Left ventricle myocardium superior (tissue), 1 donor: ENCODE measurements around the gene PLGRKT. TPM values are rescaled to one million over a fixed set of nuclear protein-coding genes. Genes with fewer than 3 reads are reported as not detected.
A peak's percentile ranks its signal among the peaks of the same experiment; 100 is the strongest.
"Not testable (repeated sequence)": the region's sequence is repeated elsewhere in the genome, so short reads cannot be mapped to it uniquely, and the experiment has no call there.

Source experiments
- ATAC-seq: fragments of 200-7000 bp; cut with Tn5 transposase; one replicate; pipeline ENCODE4 v1.9.1; 2020; ENCODE audit warnings: mild to moderate bottlenecking, moderate library complexity
- DNase-seq: peaks from one replicate; pipeline ENCODE4 v3.0.0-alpha.2; 2020
- intact Hi-C: fragments of 100-400 bp; cut with micrococcal nuclease; formaldehyde crosslinking; loops from one replicate; pipeline ENCODE4 v1.11.0; 2022
- total RNA-seq: library from RNA; stranded (reverse); fragmentation: NEBNext Ultra II Directional; extraction: Animal tissue kit (Norgen Biotek cat#: 25700); gene quantifications from one replicate; pipeline ENCODE4 v1.2.1, GENCODE V29; 2021
- donor health status: DM: no; HTN: yes; CAD: no; lungs with severe emphysema.

Gene PLGRKT
- total RNA-seq, 1 donor from 2014 or later, result 41.6 TPM

- ATAC-seq (no peak), DNase-seq (no peak)
- intact Hi-C loops, result no loop called here
These were observed 35.5 kb downstream of the PLGRKT start for GRCh38 chr9:5402217-5402616.

GRCh38 chr9:5397547-5397946 is 40.2 kb downstream of the PLGRKT start:
- intact Hi-C loops, DNase-seq, ATAC-seq: not testable (repeated sequence)

- no peak for ATAC-seq
These were observed 42.3 kb downstream of the PLGRKT start for GRCh38 chr9:5395428-5395827.

GRCh38 chr9:5393976-5394375 is 43.7 kb downstream of the PLGRKT start:
- intact Hi-C loops, DNase-seq, ATAC-seq: not testable (repeated sequence)

More at GRCh38 chr9:5395428-5395827, 42.3 kb downstream of the PLGRKT start:
- intact Hi-C loops, result no loop called here
- no peak for DNase-seq

- intact Hi-C loops, result no loop called here
- ATAC-seq (no peak), DNase-seq (no peak)
These were observed 44.2 kb downstream of the PLGRKT start for GRCh38 chr9:5393497-5393896.

GRCh38 chr9:5392285-5392684 is 45.4 kb downstream of the PLGRKT start:
- intact Hi-C loops, result no loop called here
- no peak for DNase-seq
- no peak for ATAC-seq

GRCh38 chr9:5389109-5389732 is 48.5 kb downstream of the PLGRKT start:
- no peak for ATAC-seq
- intact Hi-C loops, result no loop called here

GRCh38 chr9:5388026-5388819 is 49.5 kb downstream of the PLGRKT start:
- intact Hi-C loops, result no loop called here
- ATAC-seq (no peak), DNase-seq (no peak)

More at GRCh38 chr9:5389109-5389732, 48.5 kb downstream of the PLGRKT start:
- DNase-seq, result no peak

GRCh38 chr9:5384436-5384835 is 53.3 kb downstream of the PLGRKT start:
- intact Hi-C loops, result no loop called here
- no peak for ATAC-seq
- DNase-seq, result no peak

GRCh38 chr9:5382479-5382878 is 55.2 kb downstream of the PLGRKT start:
- DNase-seq (no peak), ATAC-seq (no peak)
- intact Hi-C loops, result no loop called here

GRCh38 chr9:5375790-5376477 is 61.8 kb downstream of the PLGRKT start:
- ATAC-seq (no peak), DNase-seq (no peak)
- intact Hi-C loops, result no loop called here

GRCh38 chr9:5375091-5375490 is 62.6 kb downstream of the PLGRKT start:
- ATAC-seq, result no peak
- intact Hi-C loops, result no loop called here
- no peak for DNase-seq

- ATAC-seq (no peak), DNase-seq (no peak)
- intact Hi-C loops, result no loop called here
These were observed 73.3 kb downstream of the PLGRKT start for GRCh38 chr9:5364294-5365024.

GRCh38 chr9:5361326-5362010 is 76.3 kb downstream of the PLGRKT start:
- DNase-seq (no peak), ATAC-seq (no peak)
- intact Hi-C loops, result no loop called here

GRCh38 chr9:5360341-5360740 is 77.4 kb downstream of the PLGRKT start:
- intact Hi-C loops, result no loop called here
- DNase-seq (no peak), ATAC-seq (no peak)

GRCh38 chr9:5357431-5358105 is 80.2 kb downstream of the PLGRKT start:
- intact Hi-C loops, result no loop called here
- peak; percentile 44 for DNase-seq
- peak; percentile 78 for ATAC-seq

- DNase-seq (no peak), ATAC-seq (peak; percentile 80)
- intact Hi-C loops, result no loop called here
These were observed 81.9 kb downstream of the PLGRKT start for GRCh38 chr9:5355817-5356216.

- intact Hi-C loops, result no loop called here
- no peak for DNase-seq
- no peak for ATAC-seq
These were observed 82.5 kb downstream of the PLGRKT start for GRCh38 chr9:5355226-5355625.
